Gastrocnemius medialis (tissue), 4 donors: ENCODE data around the gene NLRC3.

ENCODE experiments used
- CTCF ChIP-seq, 5 experiments: fragments of 450-650 bp in 3 of 5; fragments of 200-600 bp in 2 of 5; sonication (generic) in 2 of 5; IDR thresholded peaks in 4 of 5; conservative IDR thresholded peaks in 1 of 5; 1 replicate in 4 of 5; 2 replicates in 1 of 5; pipeline ENCODE4 v1.5.1; 2016 to 2019; ENCODE audit warnings: antibody characterized with exemption in 5 of 5, mild to moderate bottlenecking in 3 of 5, moderate library complexity in 3 of 5
- POLR2A ChIP-seq, 2 donors: fragments of 450-650 bp; IDR thresholded peaks; one replicate each; pipeline ENCODE4 v1.6.1; 2017; ENCODE audit warnings: antibody characterized with exemption in 2 of 2, mild to moderate bottlenecking in 2 of 2, moderate library complexity in 2 of 2

GRCh38 chr16:3610698-3611145, 33.5 kb upstream of the NLRC3 start:
- TF ChIP-seq CTCF (IDR thresholded peaks at IDR 0.05 in 4 of 5, conservative IDR thresholded peaks at IDR 0.05 in 1 of 5): no peak
- no peak for TF ChIP-seq POLR2A (IDR thresholded peaks at IDR 0.05)
